Kidney epithelial cell (primary cell): Measurements from ENCODE around the gene NDUFA8. TPM values are rescaled to one million over a fixed set of nuclear protein-coding genes. Genes with fewer than 3 reads are reported as not detected.
A peak's percentile ranks its signal among the peaks of the same experiment; 100 is the strongest.

ENCODE experiments used
- DNase-seq: peaks from one replicate; pipeline ENCODE4 v3.0.0-alpha.2; 2010; ENCODE audit warnings: low read depth
- H3K27me3 ChIP-seq: 2 replicates; pipeline ENCODE4 v1.6.0; 2011; ENCODE audit warnings: low read length; ENCODE audit not compliant: control insufficient read depth, insufficient read depth
- H3K36me3 ChIP-seq: 2 replicates; pipeline ENCODE4 v1.5.1; 2011; ENCODE audit warnings: low read length; ENCODE audit not compliant: control insufficient read depth, insufficient read depth
- H3K4me3 ChIP-seq: 2 replicates; pipeline ENCODE4 v1.5.1; 2011; ENCODE audit warnings: low read depth, mild to moderate bottlenecking, control low read depth, low read length
- total RNA-seq: library from RNA; depleted of rRNA; stranded (reverse); fragments of >200 nt; gene quantifications from 2 replicates; pipeline ENCODE4 v1.2.3, GENCODE V29; 2015
- TF ChIP-seq, protein P1 (sequence below): IDR thresholded peaks from 2 replicates; pipeline ENCODE4 v1.5.1; 2011; ENCODE audit warnings: mild to moderate bottlenecking, moderate library complexity, low read length, control low read depth, inconsistent platforms; ENCODE audit not compliant: insufficient read depth, poor library complexity, severe bottlenecking

NDUFA8 gene
- total RNA-seq: 37.3 and 42.7 TPM in 2 replicates

DNA sequence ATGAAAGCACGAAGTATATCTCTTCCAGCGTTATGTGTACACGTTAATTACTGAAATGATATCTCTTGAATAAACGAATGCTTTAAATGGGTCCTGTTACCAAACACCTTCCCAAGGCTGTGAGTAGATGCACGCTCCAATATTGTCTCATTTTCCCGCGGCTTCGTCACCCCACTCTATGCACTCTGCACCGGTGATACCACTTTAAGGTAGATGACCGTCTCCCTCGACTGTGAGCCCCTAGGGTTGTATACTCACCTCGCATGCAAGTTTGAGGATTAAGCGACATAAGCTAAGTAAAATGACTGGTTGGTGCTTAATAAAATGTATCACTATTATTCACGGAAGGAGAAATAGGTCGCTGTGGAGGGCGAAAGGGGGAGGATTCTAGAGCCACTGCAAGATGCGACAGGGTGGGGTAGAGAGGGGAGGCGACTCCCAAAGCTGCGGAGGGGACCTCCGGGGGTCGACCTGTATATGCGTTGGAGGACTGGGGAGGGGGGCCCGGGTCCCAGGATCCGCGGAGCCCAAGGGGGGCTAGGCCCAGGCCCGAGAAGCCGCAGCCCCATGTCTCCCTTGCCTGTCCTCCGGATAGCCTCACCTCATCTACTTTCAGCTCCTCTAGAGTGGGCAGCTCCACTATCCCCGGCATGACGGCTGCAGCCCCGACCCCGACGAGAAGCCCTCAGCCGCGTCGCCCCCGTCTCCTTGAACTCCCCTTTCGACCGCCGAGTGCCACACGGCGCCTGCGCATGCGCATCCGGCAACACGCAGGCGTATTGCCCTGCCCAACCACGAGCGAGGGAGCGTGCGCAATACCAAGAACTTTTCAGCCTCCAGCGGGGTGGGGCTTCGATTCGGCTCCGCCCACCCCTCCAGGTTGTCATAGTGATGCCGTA is at the start of gene NDUFA8, which contains the start of gene MORN5:
TSS of gene NDUFA8 (minus strand) at position 754 of the 899 bp plus-strand sequence. CDS start at position 652, 102 bp downstream.
TSS of gene MORN5 (plus strand) at position 883 of the 899 bp plus-strand sequence. CDS start 65 bp downstream, outside the sequence.
- TF ChIP-seq, protein P1, sequence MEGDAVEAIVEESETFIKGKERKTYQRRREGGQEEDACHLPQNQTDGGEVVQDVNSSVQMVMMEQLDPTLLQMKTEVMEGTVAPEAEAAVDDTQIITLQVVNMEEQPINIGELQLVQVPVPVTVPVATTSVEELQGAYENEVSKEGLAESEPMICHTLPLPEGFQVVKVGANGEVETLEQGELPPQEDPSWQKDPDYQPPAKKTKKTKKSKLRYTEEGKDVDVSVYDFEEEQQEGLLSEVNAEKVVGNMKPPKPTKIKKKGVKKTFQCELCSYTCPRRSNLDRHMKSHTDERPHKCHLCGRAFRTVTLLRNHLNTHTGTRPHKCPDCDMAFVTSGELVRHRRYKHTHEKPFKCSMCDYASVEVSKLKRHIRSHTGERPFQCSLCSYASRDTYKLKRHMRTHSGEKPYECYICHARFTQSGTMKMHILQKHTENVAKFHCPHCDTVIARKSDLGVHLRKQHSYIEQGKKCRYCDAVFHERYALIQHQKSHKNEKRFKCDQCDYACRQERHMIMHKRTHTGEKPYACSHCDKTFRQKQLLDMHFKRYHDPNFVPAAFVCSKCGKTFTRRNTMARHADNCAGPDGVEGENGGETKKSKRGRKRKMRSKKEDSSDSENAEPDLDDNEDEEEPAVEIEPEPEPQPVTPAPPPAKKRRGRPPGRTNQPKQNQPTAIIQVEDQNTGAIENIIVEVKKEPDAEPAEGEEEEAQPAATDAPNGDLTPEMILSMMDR: no peak
- Histone ChIP-seq H3K27me3 (peaks cover 4% of the 10 kb centered on the region), H3K36me3 (no peaks in the 10 kb centered on the region), H3K4me3 (peak within 1 kb of the TSS; percentile 91)
- DNase-seq: peak; percentile 87

DNA sequence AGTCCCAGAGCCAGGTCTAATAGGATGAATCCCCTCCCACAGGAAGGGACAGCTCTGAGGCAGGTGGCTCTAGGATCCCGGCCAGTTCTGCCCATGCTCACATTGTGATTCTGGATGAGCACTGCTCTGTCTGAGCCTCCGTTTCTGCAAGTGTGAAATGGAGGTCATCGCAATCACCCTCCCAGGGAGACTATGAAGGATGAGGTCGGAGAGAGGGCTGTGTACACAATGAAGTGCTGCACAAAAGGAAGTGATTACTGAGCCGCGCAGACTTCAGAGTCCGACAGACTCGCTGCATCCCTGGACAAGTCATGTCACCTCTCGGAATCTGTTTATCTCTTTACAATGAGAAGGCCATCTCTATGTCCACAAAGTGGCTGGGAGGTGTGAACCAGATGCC is 47.5 kb upstream of the NDUFA8 start:
- TF ChIP-seq, protein P1: no peak
- Histone ChIP-seq H3K4me3 (no peak overlapping the region), H3K27me3 (peaks cover 31% of the 10 kb centered on the region), H3K36me3 (no peaks in the 10 kb centered on the region)
- no peak for DNase-seq

DNA sequence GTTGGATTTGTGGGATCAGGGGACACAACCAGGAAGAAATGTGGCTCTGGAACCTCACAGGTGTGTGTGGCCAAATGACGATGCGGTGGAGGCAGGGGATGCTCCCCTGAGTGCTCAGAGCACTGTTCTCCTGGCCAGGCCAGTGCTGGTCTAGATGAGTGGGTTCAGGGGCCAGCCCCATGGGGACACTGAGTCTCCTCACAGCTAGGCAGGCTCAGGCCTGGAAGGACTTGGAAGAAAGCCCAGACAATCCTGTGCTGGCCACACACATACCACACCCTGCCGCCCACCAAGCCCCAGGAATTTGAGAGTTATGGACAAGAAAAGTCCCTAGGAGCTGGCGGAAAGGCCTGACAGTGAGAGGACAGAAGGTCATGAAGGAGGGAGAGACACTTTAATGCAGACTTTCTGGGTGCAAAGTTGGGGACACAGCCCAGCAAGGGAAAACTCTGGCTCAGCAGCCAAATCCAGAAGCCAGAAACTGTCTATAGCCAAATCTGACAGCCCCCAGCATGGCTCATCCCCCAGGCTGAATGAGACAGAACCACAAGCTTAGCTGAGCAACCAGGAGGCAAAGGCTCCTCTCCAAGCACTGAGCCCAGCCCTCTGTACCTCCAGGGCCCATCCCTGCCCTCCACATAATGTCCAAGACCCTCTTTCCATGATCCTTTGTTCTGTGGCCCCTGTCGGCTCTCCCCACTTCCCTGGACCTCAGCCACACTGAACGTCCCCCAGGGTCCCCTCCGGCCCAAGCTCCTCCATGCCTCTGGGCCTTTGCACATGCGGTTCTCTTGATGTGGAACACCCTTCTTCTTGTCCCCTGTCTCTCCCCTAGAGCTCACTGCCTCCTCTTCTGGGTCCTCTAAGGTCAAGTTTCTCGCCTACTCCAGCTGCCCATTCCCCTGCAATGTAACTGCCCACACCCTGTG is 46.8 kb upstream of the NDUFA8 start:
- Histone ChIP-seq H3K27me3 (peaks cover 23% of the 10 kb centered on the region), H3K4me3 (no peak overlapping the region), H3K36me3 (no peaks in the 10 kb centered on the region)
- TF ChIP-seq, protein P1: no peak
- peak; percentile 44 for DNase-seq

DNA sequence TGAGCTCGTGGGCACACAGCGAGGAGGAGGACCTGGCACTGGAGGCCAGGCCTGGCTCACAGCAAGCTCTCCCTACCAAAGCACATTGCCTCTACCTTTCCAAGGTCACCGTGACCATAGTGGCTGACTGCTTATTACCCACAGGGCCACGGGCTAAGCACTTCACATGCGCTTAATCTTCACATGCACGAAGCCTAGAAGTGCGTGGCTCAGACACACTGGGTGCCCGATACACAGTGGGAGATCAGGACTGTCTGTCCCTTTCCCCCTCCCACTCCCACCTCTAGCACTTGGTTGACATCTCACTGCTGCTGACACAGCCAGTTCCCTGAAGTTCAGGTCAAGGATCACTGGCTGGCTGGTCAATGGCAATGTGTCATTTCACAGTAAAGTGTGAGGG is 45.6 kb upstream of the NDUFA8 start:
- no peak overlapping the region for H3K4me3 ChIP-seq
- peaks cover 17% of the 10 kb centered on the region for H3K27me3 ChIP-seq
- no peaks in the 10 kb centered on the region for H3K36me3 ChIP-seq
- TF ChIP-seq, protein P1: no peak
- DNase-seq: no peak

GRCh38 chr9:122204491-122204890 is 44.9 kb upstream of the NDUFA8 start:
- no peak for DNase-seq
- Histone ChIP-seq H3K4me3 (no peak overlapping the region), H3K36me3 (no peaks in the 10 kb centered on the region), H3K27me3 (peaks cover 15% of the 10 kb centered on the region)
- TF ChIP-seq, protein P1: no peak
